Kidney epithelial cell (primary cell): ENCODE measurements around the gene PPP6R3. TPM values are rescaled to one million over a fixed set of nuclear protein-coding genes. Genes with fewer than 3 reads are reported as not detected.
"Not testable (repeated sequence)": the region's sequence is repeated elsewhere in the genome, so short reads cannot be mapped to it uniquely, and the experiment has no call there.

Experiments
- DNase-seq: peaks from one replicate; pipeline ENCODE4 v3.0.0-alpha.2; 2010; ENCODE audit warnings: low read depth
- H3K27me3 ChIP-seq: 2 replicates; pipeline ENCODE4 v1.6.0; 2011; ENCODE audit warnings: low read length; ENCODE audit not compliant: control insufficient read depth, insufficient read depth
- H3K36me3 ChIP-seq: 2 replicates; pipeline ENCODE4 v1.5.1; 2011; ENCODE audit warnings: low read length; ENCODE audit not compliant: control insufficient read depth, insufficient read depth
- H3K4me3 ChIP-seq: 2 replicates; pipeline ENCODE4 v1.5.1; 2011; ENCODE audit warnings: low read depth, mild to moderate bottlenecking, control low read depth, low read length
- total RNA-seq: library from RNA; depleted of rRNA; stranded (reverse); fragments of >200 nt; gene quantifications from 2 replicates; pipeline ENCODE4 v1.2.3, GENCODE V29; 2015
- TF ChIP-seq, protein P1 (sequence below): IDR thresholded peaks from 2 replicates; pipeline ENCODE4 v1.5.1; 2011; ENCODE audit warnings: mild to moderate bottlenecking, moderate library complexity, low read length, control low read depth, inconsistent platforms; ENCODE audit not compliant: insufficient read depth, poor library complexity, severe bottlenecking

The PPP6R3 gene
- total RNA-seq, 1 donor from 2014 or later = 71.7 TPM

DNA sequence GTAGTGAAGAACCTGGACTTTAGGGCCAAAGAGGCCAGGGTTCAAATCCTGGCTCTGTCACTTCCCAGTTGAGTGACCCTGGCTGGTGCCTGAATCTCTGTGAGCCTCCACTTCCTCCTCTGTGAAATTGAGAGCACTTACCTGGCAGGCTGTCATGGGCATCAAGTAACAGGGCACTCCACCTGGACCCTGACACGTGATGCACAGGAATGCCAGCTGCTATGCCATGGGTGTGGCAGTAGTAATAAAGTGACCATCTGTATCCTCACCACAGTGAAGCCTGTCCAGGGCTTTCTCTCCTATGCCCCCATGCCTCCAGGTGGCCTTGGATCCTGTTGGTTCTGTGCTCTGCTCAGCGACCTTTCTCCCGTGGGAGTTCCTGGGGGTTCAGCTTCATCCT, 29.8 kb upstream of the PPP6R3 start:
- peaks cover 1% of the 10 kb centered on the region for H3K36me3 ChIP-seq
- TF ChIP-seq, protein P1, sequence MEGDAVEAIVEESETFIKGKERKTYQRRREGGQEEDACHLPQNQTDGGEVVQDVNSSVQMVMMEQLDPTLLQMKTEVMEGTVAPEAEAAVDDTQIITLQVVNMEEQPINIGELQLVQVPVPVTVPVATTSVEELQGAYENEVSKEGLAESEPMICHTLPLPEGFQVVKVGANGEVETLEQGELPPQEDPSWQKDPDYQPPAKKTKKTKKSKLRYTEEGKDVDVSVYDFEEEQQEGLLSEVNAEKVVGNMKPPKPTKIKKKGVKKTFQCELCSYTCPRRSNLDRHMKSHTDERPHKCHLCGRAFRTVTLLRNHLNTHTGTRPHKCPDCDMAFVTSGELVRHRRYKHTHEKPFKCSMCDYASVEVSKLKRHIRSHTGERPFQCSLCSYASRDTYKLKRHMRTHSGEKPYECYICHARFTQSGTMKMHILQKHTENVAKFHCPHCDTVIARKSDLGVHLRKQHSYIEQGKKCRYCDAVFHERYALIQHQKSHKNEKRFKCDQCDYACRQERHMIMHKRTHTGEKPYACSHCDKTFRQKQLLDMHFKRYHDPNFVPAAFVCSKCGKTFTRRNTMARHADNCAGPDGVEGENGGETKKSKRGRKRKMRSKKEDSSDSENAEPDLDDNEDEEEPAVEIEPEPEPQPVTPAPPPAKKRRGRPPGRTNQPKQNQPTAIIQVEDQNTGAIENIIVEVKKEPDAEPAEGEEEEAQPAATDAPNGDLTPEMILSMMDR = no peak

DNA sequence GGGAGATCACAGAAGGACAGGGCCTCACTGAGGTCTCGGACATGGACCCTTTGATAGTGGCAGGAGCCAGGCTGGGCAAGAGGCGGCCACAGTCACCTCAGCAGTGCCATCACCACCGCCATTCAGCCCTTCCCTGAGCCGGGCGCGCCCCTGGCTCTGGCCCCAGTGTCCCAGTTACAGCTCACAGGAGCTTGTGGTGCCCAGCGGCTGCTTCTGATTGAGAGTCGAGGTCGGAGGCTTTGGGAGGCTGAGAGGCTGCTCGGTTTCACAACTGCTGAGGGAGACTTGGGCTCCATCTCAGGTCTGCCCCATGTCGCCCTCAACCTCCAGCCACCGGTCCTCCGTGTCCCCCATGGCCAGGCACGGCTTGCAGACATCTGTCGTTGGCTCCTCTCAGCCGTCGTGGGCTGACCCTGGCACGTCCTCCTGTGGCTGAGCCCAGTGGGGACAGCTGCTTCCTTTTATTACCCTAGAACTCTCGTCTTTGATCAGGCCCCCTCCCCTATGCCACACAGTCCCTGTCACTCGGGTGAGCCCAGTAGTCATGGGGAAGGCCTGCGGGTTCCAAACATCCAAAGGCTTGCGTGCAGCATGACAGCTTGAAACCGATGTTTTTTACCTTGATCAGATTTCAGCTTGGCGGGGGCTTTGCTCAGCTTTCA, 28.4 kb upstream of the PPP6R3 start:
- peaks cover 1% of the 10 kb centered on the region for H3K36me3 ChIP-seq
- no peak for DNase-seq
- TF ChIP-seq, protein P1 = no peak

More for the DNA sequence above, 29.8 kb upstream of the PPP6R3 start:
- Histone ChIP-seq H3K27me3 (no peaks in the 10 kb centered on the region), H3K4me3 (no peak overlapping the region)
- DNase-seq = no peak

DNA sequence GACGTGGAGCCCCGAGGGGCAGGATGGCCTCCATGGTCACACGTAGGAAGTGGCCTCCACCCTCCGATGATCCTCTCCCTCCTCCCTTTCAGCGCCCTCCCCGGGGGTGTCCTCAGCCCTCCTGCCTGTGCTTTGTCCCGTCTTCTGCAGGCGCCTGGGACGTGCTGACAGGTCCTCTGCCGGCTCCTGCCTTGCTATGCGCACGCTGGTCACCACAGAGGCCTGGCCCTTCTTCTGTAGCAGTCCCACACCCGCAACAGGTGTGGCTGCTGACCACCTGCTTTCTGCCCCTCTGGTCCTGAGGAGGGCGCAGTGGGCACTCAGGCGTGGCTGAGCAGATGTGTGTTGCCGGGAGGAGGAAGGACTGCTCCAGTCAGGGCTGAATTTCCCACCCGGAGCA, 27.7 kb upstream of the PPP6R3 start:
- Histone ChIP-seq H3K36me3 (peaks cover 1% of the 10 kb centered on the region), H3K4me3 (no peak overlapping the region), H3K27me3 (no peaks in the 10 kb centered on the region)
- TF ChIP-seq, protein P1 = no peak
- no peak for DNase-seq

More for the DNA sequence above, 28.4 kb upstream of the PPP6R3 start:
- H3K27me3 ChIP-seq = no peaks in the 10 kb centered on the region
- no peak overlapping the region for H3K4me3 ChIP-seq

DNA sequence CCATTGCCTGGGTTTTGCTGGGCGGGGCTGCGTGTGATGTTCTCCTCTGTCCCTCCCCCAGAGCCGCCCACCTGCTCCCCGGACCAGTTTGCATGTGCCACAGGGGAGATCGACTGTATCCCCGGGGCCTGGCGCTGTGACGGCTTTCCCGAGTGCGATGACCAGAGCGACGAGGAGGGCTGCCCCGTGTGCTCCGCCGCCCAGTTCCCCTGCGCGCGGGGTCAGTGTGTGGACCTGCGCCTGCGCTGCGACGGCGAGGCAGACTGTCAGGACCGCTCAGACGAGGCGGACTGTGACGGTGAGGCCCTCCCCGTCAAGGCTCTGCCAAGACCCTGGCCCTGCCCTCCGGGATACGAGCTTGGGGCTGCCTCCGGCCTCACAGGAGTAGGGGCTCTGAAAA, 27.0 kb upstream of the PPP6R3 start:
- DNase-seq = no peak
- no peak overlapping the region for H3K4me3 ChIP-seq
- TF ChIP-seq, protein P1 = no peak
- H3K36me3 ChIP-seq = peaks cover 1% of the 10 kb centered on the region
- no peaks in the 10 kb centered on the region for H3K27me3 ChIP-seq

DNA sequence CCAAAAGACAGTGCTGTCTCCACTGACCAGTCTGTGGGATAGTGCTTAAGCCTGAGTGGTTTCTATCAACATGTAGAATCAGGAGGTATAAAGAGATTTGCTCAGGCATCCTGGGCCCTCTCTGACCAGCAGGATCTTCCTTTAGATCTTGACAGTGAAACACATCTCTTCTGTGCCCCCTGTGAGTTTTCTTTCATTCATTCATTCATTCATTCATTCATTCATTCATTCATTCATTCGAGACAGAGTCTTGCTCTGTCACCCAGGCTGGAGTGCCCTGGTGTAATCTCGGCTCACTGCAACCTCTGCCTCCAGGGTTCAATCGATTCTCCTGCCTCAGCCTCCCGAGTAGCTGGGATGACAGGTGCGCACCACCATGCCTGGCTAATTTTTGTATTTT, 26.4 kb upstream of the PPP6R3 start:
- not testable (repeated sequence) for DNase-seq, H3K36me3 ChIP-seq

DNA sequence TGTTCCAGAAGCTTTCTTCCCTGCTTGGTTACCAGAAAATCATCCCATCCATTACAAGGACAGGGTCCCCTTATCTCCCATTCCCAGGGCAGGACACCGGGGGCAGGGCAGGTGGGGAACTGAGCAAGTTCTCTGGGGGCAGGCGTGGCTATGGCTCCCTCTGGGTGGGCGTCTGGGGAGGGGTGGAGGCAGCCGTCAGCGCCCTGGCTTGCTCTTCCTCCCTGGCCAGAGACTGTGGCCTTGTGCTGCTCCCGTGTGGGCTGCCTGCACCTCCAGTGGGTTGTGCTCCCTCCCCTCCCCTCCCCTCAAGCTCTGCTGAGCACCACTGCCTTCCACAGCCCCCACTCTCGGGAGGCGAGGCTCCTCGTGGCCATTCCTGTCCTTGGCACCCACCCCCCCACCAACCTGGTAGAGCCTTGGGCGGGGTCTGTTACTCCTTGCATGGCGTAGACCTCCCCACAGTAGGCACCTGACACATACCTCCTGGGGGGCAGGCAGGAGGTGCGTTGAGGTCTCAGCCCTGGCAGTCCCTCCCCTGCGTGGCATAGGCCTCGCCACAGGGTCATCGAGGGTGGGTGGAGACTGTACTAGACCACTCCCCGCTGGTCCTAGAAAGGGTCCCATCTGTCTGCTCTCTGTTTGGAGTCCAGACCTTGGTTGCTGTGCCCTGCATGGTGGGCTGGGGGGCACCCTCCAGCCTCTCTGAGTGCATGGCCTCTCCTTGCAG, 24.2 kb upstream of the PPP6R3 start:
- DNase-seq = no peak
- TF ChIP-seq, protein P1 = no peak
- Histone ChIP-seq H3K4me3 (no peak overlapping the region), H3K27me3 (no peaks in the 10 kb centered on the region), H3K36me3 (peaks cover 2% of the 10 kb centered on the region)

More for the DNA sequence above, 26.4 kb upstream of the PPP6R3 start:
- H3K27me3 ChIP-seq, H3K4me3 ChIP-seq: not testable (repeated sequence)
